ENCODE results near the gene GRID1.

The GRID1 gene

DNA sequence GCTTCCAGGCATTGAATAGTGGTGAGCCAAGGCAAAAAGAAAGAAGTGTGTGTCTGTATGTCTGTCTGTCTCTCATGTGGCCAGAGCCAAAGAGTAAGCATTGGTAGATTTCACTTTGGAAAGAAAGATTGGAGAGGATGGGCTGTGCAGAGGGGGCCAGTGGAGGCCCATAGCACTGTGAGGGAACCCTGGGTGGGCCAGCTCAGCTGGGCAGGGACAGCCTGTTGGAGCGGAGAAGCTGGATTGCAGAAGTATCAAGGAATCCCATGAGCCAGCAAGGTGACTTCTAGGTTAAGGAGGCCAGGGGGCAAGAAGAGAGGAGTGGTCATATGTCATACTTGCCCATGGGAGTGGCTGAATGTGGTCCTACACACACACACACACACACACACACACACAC is 1.5 kb upstream of the GRID1 start:
- DNase-seq = no peak

DNA sequence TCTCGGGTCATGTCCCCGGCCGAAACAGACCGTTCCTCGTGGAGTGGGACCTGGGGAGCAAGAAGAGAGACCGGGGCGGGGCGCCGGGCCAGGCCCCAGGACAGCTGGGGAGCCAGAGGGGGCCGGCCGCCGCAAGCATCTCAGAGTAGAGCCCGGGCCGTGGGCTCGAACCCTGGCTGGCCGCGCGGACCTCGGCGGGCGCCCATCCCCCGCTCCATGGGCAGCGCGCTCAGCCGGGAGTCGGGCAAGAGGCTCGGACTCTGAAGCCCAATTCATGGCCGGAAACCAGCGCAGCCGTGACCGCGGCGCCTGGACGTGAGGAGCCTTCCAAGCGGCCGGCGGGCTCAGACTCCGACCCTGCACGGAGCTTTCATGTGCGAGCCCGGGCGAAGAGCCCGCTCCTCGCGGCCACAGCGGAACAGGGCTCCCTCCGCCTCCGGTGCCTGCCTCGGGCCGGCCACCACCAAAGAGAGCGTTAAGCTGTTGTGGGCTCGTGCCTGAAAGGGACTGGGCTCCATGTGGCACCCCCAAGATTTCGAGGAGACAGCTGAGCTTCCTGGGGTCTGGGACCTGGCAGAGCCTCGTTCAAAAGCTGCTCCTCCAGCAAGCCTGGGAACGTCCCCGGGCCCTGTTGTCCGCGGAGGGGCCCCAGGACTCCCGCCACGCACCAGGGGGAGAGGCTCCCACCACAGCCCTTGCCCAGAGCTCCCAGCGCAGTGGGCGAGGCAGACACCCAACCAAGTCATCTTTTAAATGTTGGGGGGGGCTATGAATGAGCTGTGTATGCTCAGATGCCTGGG is 757 bp upstream of the GRID1 start:
- DNase-seq = no peak

DNA sequence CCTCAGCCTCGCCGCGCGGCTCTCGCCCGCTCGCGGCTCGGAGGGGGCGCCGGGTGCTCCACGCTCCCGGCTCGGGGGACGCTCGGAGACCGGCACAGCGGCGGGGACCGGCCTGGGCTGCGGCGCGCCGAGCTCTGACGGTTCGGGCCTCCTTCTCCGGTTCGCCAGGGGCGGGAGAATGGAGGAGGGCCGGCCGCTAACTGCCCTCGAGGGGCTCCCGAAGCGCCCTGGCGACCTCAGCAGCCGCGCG is 232 bp upstream of the GRID1 start:
- DNase-seq = no peak

DNA sequence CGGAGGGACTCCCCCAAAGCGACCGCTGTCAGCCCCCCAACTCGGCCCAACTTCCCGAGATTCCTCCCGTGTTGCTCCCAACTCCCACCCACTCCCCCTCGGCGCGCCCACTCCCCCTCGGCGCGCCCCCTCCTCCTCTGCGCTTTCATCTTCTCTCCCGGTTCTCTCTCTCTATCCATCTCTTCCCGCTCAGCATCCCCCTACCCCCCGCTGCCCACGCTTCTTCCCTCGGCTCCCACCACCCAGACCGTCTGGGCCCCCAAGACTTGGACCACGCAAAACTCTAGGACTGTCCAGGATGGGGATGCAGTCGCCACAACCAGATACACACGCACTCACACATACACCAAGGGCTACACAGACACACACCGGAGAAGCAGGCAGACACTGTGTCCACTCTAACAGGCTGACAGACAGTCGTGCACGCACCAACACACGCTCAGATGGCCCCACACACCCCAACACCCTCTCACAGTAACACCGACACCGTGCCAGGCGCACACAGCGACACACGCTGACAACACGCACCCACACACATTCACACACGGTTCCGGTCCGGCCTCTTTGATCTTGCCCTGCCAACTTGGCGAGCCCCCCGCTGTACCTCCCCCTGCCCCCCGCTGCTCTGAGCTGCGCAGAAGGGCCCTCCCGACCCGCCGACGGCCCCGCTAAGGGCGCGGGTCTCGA is 1.1 kb downstream of the GRID1 start:
- no peak for DNase-seq

DNA sequence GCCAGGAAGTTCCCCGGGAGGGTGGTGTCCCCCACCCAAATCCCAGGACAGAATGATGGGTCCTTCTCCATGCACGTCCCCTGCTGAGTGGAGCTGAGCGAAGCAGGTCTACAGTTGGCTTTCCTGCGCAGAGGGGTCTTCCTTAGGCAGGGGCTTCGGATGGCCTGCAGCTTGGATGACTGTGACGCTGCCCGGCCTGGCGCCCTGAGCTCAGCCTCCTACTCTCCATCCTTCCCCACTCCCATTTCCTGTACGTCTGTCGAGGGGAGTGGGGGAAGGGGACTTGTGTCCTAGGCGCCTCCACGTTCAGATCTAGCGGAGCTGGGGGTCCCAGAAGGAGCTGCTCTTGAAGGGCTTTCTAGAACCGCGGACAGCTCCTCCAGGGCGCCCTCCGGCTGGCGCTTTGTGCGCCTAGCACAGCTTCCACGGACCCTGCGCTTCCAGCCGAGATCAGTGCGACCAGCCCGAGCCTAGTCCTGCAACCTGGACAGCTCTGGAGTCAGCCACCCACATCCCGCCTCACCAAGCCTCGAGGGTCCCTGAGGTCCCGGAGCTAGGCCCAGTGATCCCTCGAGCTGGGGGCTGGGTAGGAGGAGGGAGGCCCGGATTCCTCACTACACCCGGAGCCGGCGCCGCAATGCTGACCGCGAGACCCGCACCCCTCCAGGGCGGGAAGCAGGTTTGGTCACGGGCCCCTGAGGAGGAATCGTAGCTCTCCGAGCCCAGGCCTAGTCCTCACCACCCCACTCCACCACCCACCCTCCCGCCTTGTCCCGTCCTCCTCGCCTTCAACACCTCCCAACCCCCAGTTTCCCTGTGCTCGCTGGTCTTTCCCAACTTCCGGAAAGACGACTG is 1.9 kb downstream of the GRID1 start:
- no peak for DNase-seq

DNA sequence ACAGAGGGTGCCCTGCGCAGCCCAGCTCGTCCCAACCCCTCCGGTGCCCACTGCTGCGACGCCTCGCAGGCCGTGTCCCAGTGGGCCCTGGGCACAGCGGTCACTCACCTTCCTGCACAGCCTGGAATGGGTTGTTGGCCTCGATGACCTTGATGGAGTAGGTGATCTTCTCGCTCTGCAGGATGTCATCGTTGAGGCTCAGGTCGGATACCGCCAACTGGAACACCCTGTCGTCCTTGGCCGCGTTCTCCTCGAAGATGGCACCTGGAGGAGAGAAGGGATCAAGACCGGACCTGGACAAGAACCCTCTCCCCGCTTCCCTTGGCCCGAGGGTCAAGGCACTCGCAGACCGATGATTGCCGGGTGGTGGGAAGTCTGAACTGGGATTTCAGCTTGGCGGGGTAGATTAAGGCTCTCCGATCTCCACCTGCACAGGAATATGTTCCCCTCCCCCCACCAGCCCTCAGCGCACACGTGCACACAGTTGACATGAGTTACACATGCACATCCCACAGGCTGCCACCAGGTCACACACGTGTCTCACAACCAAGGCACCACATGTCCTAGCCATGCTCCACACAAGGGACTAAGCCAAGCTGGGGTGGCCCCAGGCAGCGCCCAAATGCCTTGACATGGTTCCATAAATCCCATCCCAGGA is 2.6 kb downstream of the GRID1 start:
- no peak for DNase-seq

DNA sequence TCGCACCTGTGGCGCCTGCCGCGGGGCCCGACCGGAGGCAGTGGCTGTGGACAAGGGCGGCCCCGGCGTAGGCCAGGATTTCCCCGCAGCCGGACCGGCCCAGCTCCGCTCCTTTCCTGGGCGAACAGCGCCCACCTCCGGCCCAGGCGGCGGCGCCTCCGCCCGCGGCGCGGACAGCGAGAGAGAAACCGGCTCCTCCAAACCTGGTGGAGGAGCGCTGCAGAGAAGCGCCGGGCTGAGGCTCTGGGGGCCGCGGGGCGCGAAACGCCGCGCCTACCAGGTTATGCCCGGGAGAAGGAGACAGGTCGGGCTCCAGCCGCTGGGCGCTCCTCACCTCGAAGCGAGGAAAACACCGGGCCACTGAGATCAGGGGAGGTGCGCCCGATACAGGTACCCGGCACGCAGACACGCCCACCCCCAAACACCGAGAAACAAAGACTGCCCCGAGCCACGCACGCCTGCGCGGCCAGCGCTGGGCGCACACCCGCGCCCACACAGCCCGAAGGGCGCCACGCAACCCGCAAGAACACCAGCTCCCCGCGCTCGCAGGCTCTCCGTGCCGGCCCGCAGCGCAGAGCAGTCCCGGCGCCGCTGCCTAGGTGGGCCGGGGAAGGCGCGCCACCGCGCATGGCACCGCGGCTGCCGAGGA is 3.3 kb downstream of the GRID1 start:
- DNase-seq = no peak

DNA sequence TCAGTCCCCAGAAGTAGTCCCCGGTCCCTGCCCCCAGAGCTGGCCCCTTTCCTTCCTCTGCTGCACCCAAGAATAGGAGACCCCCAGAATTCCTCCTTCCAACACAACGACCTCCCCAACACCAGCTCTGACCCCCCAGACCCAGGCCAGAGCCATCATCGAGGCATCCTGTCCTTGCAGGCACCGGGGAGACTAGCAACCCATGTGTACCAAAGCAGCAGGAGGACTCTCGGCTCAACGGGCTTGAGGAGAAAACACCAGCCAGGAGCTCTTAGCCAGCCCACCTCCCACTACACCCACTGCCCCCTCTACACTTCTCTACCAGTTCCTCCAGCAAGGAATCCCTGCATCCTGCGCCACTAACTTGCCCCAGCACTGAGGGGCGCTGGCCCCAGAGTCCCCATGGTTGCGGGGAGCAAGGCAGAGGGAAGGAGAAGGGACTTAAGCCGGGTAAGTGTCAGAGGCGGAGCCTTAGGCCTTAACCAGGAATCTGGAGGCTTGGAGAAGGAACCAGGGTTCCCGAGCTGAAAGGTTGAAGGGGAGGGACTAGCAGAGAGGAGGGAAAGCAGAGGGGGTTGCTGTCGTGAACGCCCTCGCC is 3.9 kb downstream of the GRID1 start:
- no peak for DNase-seq

DNA sequence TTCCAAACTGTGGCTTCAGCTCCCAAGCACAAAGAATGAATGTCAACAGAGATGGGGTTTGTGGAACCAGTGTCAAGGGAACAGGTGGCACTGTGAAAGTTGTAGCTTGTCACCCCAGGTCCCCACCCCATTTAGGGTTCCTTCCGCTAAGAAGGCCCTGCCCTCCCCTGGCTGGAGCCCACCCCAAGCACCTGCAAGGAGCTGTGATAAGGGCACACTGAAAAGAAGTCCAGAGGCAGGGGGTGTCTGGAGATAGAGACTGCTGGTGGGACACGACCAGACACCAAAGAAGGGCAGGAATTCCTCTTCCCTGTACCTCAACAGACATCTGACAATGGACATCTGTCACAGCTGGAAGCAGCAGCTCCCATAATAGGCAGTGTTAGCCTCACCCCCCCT is 4.5 kb downstream of the GRID1 start:
- DNase-seq = no peak

DNA sequence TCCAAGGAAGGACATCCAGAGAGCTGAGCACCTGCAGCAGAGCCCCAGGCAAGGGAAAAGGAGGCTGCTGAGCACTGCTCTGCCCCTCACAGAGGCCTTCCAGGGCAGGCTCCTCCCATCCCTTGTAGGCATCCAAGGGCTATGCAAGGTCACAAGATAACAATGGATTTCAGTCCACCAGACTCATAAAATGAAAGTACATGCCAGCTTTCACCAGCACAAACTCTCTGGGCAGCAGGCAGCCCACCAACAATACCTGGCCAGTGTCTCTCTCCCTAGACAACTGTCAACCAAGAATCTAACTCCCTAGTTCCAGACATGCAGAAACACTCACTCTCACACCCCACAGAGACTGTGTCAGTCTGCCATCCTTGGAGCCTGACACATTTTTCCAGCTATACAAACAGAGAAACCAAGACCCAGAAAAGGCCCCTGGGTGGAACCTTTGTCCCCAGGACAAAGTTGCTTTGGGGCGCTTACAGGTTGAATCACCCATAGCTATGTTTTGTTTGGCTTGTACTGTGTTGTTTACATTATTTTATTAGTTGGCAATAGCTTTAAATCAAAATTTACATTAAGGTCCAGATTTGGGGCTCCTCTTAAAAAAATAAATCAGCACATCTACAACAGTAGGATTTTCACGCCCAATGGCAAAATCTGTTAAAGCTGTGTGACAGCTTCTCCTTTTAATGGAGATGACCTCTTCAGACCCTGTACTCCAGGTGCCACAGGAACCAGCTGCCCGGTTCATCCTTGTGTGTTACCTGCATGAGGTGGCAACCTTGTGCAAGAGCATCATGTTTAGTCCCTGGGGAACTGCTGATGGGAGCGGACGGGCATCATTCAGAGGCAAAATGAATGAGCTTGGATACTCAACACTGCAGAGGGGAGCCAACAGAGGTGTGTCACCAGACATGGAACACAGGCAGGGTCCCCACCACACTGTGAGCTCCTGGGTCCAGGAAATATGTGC is 5.2 kb downstream of the GRID1 start:
- no peak for DNase-seq

DNA sequence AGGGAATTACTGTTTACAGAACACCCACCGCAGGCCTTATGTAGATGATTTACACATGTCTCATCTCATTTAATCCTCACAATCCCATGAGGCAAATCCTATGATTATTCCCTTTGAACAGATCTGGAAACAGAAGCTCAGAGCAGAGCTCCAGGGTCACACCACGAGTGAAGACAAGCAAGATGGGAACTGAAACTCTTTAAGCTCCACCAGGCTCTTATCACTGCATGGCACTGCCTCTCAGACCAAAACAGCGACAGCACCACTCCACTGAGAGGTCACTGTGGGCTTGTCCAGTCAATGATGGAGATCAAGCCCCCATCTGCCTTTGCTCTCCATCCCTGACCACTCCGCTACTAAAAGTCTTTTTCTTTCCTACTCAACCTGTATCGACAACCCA is 5.9 kb downstream of the GRID1 start:
- DNase-seq = no peak

DNA sequence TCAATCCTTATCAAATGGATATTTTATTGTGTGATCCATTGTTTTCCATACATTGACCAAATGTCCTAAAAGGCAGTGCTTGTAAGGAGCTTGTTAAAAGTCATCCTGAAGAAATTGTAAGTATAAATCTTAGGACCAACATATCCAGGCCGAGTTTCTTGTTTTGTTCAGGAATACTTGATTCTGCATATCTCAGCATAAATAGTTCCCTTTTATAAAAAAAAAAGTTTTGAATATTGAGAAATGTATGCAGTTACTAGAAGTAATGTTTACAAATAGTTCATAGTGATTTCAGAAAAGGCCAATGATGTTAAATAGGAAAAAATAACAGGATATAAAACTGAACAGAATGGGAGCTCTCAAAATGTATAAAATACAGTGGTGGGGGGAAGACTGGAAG is 6.6 kb downstream of the GRID1 start:
- no peak for DNase-seq

DNA sequence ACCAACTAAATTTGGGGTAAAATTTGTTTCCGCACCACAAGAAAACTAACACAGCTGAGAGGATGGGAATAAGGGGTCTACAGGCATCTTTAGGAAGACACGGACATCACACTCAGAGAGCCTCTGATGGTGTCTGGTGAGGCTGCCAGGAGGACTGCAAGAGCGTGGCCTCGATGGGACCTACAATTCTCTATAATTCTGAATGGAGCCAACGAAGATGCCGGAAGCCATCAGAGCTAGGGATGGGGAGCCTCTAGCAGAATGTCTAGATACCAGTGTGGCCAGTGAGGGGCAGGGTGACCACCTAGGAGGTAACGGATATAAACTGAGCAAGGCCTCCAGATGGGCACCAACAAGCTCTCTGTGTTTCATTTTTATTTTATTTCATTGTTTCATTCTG is 7.5 kb downstream of the GRID1 start:
- DNase-seq = no peak

DNA sequence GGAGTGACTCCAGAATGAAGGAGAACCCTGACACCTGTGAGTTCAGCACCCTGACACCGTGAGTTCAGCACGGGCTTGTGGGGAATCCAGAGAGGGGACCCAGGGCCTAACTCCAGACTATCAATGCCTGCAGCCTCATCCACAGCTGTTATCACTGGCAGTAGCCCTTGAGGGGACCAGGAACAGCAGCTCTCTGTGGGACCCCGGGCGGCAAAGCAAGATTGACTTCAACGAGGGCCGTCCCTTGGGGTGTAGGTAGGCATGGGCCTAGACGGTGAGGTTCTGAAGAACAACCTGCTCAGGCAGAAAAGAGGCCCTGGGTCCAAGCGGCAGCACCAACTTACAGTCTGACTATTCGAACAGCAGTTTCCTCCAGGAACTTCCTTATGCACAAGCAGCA is 8.9 kb downstream of the GRID1 start:
- no peak for DNase-seq

DNA sequence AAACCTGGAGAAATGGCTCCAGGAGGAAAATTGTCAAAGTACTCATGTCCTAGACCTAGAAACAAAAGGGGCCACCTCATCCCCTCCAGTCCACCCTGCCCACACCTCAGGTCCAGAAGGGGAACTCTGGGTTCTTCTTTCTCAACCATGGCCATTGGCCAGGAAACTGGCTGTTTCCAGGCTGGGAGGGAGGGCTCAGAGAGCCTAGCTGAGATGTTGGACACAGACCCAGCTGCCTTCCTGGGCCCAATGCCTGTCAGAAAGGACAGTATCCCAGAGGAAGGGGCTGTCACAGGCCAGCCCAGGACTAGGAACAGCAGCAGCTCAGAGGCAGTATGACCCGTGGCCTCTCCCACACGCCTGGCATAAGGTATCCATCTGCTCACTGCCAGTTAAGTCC is 9.6 kb downstream of the GRID1 start:
- no peak for DNase-seq

DNA sequence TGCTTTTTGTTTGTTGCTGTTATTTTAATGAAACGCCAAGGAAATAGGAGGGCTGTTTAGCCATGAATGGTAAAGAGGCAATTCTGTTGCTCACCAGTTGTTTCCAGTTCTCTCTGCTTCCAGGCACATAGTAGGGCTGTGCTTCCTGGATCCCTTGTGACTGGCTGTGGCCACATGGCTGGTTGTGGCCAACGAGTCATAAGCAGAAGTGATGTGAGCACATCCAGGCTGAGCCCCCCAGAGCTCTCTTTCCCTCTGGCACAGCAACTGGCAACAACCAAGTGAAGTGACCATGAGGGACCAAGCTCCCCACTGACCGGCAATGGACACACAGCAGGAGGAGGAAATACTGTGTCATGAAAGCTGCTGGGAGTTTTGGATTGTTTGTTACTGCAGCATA is 10.3 kb downstream of the GRID1 start:
- DNase-seq = no peak

DNA sequence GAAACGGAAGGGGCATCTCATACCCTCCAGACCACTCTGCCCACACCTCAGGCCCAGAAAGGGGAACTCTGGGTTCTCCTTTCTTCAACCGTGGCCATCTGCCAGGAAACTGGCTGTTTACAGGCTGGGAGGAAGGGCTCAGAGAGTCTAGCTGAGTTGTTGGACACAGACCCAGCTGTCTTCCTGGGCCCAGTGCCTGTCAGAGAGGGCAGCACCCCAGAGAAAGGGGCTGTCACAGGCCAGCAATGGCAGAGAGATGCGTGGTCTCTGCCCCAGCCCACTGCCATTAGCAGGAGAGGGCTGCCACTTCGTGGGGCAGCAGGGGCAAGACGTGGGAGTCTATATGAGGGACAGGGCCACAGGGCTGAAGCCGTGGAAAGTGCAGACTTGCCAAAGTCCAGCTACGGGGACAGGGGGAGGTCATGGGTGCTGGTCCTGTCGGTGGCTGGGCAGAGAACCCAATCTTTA is 11.0 kb downstream of the GRID1 start:
- DNase-seq = no peak

DNA sequence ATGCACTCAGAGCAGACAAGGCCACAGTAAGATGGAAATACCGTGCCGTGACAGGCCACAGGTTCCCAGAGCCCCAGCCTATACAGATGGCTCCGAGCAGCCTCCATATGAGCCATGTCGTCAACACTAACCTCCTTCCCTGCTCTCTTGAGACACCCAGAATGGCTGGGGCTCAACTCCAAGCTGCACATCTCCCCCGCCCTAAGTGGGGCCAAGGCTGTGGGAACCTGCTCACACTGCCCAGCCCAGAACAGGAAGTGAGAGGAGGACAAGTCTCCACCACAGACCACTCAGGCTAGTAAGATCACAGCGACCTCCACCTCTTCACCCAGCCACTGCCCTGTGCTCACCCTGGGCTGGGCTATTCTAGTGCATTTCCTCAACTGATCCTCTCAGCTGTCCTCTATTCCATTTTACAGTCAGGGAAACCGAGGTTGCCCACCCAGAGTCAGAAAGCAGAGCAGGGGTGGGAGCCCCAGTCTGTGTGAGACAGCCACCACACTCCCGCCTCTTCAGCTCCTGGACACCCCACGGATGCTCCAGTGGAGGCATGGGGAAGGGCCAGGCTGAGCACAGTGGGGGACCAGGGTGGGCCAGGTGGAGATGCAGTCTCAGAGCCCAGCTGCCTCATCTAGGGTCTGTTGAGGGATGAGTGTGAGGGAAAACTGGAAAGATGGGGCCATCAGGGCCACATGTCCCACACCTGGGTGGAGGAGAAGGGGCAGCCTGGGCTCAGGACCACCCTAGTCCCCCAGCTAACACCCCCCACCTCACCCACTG is 11.6 kb downstream of the GRID1 start:
- no peak for DNase-seq

DNA sequence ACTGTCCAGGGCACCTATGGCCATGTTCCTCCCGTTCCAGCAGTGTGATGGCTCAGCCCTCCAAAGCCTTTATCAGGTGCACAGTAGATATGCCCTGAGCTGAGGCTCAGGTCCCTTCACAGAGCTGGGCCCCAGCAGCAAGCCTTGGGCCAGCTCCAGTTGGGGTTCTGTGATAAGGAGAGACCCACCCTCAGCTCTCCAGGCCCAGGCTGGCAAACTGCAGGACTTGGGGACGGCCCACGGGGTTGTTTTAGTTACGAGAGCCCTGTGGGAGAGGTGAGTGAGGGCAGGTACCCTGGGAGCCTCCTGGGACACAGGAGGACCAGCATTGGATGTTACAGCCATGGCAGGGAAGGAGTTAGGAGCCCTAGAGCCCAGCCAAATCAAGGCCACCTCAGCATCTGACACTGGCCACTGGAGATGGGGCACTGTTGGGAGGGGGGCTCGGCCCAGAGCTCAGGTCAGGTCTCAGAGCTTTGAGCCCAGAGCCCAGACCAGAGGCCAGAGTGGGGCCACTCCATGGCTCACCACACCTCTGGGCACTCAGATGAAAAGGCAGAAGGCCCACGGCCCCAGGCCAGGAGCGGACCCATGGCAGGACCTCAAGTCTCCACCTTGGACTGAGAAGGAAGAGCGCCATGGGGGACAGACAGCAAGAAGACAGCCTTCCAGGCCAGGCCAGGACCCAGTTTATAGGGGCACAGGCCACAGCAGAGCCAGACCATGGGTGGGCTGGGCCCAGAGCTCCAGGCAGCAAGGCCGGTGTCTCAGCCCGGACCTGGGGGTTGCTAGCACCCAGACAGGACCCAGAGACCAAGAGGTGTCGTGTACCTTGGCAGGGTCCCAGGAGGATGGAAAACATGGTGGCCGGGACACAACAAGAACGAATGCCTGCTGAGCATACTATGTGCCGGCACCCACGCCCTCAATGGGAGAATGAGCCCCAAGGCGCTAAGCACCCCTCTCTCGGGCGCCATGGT is 12.8 kb downstream of the GRID1 start:
- no peak for DNase-seq

All from DMS79 (cell line).